ENCODE results near the gene GJB3. TPM values are rescaled to one million over a fixed set of nuclear protein-coding genes. Genes with fewer than 3 reads are reported as not detected.

Gene GJB3
- total RNA-seq, 1 experiment from 2014 or later = 46.7 TPM

DNA sequence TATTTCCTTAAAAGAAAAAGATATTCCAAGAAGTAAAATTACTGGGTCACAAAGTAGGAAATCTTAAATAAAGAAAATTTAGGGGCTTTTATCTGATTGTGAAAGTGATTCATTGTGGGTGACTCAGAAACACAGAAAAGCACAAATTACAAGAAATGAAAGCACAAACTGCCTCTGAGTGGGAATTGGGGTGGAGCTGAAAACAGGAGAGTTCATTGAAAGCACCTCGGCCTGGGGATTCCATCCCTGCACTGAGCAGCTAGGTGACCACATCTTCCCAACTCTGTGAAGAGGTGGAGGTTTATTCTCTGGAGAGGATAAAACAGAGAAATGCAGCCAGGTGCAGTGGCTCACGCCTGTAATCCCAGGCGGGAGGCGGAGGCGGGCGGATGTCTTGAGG lies 19.2 kb downstream of the GJB3 start:
- Histone ChIP-seq H3K27me3 (ENCODE audit: insufficient read depth, low read length) (peaks cover 3% of the 10 kb centered on the region; the same call in 1 of the 2 replicates), H2AFZ (ENCODE audit: low read depth, low read length, poor library complexity, severe bottlenecking) (no peak overlapping the region), H3K9me2 (ENCODE audit: insufficient read depth) (no peaks in the 10 kb centered on the region), H4K20me1 (ENCODE audit: insufficient read depth) (no peaks in the 10 kb centered on the region), H3K4me3 (replicated peaks in 1 of 2; ENCODE audit: low read depth in 1 of 2, low read length in 2 of 2) (no peak overlapping the region), H3K79me2 (ENCODE audit: insufficient read depth, low read length) (no peaks in the 10 kb centered on the region), H3K9ac (ENCODE audit: low read length) (no peak overlapping the region), H3K27ac (ENCODE audit: low read depth, low read length) (no peak overlapping the region), H3K4me2 (ENCODE audit: low read length) (no peak overlapping the region), H3K9me3 (ENCODE audit: control insufficient read depth in 1 of 2, insufficient read depth in 1 of 2, low read depth in 1 of 2, low read length in 2 of 2) (no peaks in the 10 kb centered on the region), H3K4me1 (ENCODE audit: control insufficient read depth in 1 of 2, insufficient read depth in 2 of 2, low read length in 2 of 2) (no peaks in the 10 kb centered on the region), H3K36me3 (ENCODE audit: control insufficient read depth in 1 of 2, insufficient read depth in 2 of 2, low read length in 2 of 2) (no peaks in the 10 kb centered on the region)
- DNase-seq (ENCODE audit: low read depth, low spot score) = no peak
- POLR2A ChIA-PET = no interaction called here
- intact Hi-C loops (cut with micrococcal nuclease) = no loop called here
- ATAC-seq = no peak
- RAD21 ChIA-PET (ENCODE audit: low non-redundant PET in 1 of 2, low total read pairs in 2 of 2, uncharacterized antibody in 2 of 2, unreplicated experiment in 2 of 2) = no interaction called here
- CTCF ChIA-PET = no interaction called here
- no TSS peak for BruUV-seq (replicated peaks)
- TF ChIP-seq, protein P1, sequence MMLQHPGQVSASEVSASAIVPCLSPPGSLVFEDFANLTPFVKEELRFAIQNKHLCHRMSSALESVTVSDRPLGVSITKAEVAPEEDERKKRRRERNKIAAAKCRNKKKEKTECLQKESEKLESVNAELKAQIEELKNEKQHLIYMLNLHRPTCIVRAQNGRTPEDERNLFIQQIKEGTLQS (IDR thresholded peaks at IDR 0.05) = no peak
- TF ChIP-seq, protein P2, sequence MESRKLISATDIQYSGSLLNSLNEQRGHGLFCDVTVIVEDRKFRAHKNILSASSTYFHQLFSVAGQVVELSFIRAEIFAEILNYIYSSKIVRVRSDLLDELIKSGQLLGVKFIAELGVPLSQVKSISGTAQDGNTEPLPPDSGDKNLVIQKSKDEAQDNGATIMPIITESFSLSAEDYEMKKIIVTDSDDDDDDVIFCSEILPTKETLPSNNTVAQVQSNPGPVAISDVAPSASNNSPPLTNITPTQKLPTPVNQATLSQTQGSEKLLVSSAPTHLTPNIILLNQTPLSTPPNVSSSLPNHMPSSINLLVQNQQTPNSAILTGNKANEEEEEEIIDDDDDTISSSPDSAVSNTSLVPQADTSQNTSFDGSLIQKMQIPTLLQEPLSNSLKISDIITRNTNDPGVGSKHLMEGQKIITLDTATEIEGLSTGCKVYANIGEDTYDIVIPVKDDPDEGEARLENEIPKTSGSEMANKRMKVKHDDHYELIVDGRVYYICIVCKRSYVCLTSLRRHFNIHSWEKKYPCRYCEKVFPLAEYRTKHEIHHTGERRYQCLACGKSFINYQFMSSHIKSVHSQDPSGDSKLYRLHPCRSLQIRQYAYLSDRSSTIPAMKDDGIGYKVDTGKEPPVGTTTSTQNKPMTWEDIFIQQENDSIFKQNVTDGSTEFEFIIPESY (IDR thresholded peaks at IDR 0.05; ENCODE audit: extremely low read depth, insufficient replicate concordance, low read length) = no peak
- TF ChIP-seq JUND (IDR thresholded peaks at IDR 0.05) (no peak), ZFX (IDR thresholded peaks at IDR 0.05) (no peak), FOSL1 (IDR thresholded peaks at IDR 0.05; ENCODE audit: low read depth) (no peak), ZNF274 (IDR thresholded peaks at IDR 0.05; ENCODE audit: low read depth, low read length) (no peak), EZH2phosphoT487 (IDR thresholded peaks at IDR 0.05; ENCODE audit: borderline replicate concordance) (no peak), EGR1 (IDR thresholded peaks at IDR 0.05; ENCODE audit: low read depth) (no peak), SRF (IDR thresholded peaks at IDR 0.05; ENCODE audit: low read depth) (no peak), SIN3A (IDR thresholded peaks at IDR 0.05; ENCODE audit: low read depth) (no peak), EZH2 (IDR thresholded peaks at IDR 0.05) (no peak), RAD21 (IDR thresholded peaks at IDR 0.05; ENCODE audit: low read depth) (no peak), CBX3 (IDR thresholded peaks at IDR 0.05; ENCODE audit: low read depth) (no peak), ELF1 (IDR thresholded peaks at IDR 0.05; ENCODE audit: borderline replicate concordance, low read depth) (no peak)
- TF ChIP-seq, protein P3, sequence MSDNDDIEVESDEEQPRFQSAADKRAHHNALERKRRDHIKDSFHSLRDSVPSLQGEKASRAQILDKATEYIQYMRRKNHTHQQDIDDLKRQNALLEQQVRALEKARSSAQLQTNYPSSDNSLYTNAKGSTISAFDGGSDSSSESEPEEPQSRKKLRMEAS (IDR thresholded peaks at IDR 0.05) = no peak

Data from HCT116 (cell line).